HG02610 (cell line): ENCODE results near the gene CACNG6.

Experiments used
- ATAC-seq: cut with Tn5 transposase; IDR thresholded peaks from one replicate; pipeline ENCODE4 v1.9.1; 2021; ENCODE audit warnings: mild to moderate bottlenecking, moderate library complexity; ENCODE audit not compliant: unreplicated experiment

The CACNG6 gene

GRCh38 chr19:53965091-53965490, 26.3 kb upstream of the CACNG6 start:
- ATAC-seq: no peak

GRCh38 chr19:53966931-53967330, 24.5 kb upstream of the CACNG6 start:
- no peak for ATAC-seq

- no peak for ATAC-seq
These were observed 22.1 kb upstream of the CACNG6 start for GRCh38 chr19:53969366-53969765.

- no peak for ATAC-seq
These were observed 19.8 kb upstream of the CACNG6 start for GRCh38 chr19:53971673-53972072.

GRCh38 chr19:53977429-53977990, 13.9 kb upstream of the CACNG6 start:
- ATAC-seq: no peak

DNA sequence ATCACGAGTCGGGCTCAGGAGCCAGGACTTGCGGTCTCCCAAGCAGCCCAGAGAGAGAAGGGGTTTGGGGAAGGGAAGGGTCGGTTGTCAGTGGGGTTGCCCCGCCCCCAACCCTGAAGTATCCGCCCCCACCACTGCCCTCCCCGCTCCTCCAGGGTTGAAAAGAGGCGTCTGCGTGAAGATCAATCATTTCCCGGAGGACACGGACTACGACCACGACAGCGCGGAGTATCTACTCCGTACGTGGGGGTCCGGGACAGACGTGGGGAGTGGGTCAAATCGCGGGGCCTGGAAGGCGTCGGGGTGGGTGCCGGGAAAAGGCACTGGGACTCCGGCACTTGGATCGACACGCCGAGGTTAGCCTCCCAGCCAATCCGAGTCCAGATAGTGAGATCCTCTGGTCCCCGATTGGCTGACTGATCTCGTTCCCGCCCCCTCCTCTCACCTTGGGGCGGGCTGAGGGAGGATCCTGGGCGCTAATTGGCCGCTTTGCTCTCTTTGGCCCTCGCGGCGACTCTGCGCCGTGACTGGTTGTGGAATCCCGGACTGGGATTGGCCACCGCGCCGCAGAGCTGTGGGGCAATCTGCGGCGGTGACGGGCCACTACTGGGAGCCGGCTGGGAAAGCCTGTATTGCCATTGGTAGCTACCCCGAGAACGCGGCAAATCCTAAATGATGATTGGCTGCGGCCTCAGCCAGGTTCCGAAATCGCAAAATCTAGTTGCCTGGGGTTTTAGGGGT, 13.3 kb upstream of the CACNG6 start:
- no peak for ATAC-seq

DNA sequence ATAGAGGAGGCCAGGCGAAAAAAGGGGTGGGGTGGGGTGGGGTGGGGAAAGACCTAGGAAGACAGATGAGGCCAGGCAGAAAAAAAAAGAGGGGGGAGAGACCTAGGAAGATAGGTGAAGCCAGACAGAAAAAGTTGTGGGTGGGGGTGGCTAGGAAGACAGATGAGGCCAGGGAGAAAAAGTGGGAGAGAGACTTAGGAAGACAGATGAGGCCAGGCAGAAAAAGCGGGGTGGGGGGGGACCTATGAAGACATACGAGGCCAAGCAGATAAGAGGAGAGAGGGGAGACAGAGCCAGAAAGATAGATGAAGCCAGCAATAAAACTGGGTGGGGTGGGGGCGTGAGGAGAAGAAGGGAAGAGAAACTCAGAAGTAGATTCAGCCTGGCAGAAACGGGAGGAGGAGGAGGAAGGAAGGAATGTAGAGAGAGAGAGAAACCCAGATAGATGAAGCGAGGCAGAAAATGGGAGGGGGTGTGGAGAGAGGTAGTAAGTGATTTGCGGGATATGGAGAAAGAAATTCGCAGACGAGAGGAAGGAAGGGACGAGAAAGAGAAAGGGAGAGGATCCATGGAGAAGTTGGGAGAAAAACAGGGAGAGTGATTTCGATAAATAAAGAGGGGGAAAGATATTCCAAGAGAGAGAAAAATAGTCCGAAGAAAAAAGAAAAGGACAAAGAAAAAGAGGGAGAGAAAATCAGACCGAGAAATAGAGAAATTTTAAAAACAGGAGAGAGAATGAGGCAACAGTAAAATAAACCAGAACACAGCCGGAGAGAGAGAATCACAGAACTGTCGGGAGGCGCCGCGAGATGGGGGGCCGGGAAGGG, 12.2 kb upstream of the CACNG6 start:
- ATAC-seq: no peak

DNA sequence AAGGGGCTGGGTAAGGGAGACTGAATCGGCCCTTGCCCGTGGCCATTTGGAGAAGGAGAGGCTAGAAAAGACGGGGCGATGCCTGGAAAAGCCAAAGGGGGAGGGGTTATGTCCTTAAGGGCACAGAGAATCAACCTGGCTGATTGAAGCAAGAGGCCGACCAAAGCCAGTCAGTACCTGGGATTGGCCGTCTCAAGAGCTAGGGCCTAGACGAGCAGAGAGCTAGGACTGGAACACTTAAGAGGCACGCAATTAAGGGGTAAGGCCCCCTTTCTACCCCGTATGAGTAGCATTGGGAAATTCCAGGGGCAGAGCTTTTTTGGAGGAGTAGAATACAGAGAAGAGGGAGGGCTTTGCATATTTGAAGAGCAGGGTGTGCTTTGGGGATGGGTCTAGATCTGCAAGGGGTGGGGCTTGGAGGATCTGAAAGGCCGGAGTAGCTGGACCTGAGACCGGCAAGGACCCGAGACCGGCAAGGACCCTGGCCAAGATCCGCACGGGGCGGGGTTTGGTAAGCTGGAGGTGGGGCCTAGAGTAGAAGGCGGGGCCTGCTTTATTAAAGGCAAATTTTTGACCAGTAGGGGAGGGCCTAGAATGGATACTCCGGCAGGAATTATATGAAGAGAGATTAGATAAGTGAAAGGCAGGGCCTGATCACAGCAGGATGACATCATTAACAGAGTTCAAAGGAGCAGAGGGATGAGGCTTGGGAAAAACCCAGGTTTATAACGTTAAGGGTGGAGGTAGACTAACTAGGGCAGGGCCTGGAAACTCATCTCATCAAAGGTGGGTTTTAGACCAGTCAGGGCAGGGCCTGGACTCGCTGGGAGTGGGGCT, 10.7 kb upstream of the CACNG6 start:
- no peak for ATAC-seq

GRCh38 chr19:53981376-53981951, 10.0 kb upstream of the CACNG6 start:
- ATAC-seq: no peak

- no peak for ATAC-seq
These were observed 9.4 kb upstream of the CACNG6 start for GRCh38 chr19:53982001-53982451.

- ATAC-seq: no peak
These were observed 8.8 kb upstream of the CACNG6 start for GRCh38 chr19:53982611-53983010.

- ATAC-seq: no peak
These were observed 7.8 kb upstream of the CACNG6 start for GRCh38 chr19:53983457-53984289.

DNA sequence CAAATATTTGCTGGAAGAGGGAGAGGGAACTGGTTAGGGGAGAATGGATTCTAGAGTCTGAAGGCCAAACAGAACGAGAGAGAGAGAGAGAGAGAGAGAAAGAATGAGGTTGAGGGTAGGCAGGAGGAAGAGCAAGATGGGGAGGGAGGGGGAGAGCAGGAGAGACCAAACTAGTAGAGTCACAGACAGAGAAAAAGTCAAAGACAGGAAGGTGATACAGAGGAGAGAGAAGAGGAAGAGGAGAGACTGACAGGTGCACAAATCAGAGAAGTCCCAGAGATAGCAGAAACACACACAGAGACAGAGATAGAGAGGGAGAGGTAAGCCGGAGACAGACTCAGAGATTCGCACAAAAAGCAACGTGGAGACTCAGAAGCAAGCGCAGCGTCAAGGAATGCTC, 5.6 kb upstream of the CACNG6 start:
- ATAC-seq: no peak

DNA sequence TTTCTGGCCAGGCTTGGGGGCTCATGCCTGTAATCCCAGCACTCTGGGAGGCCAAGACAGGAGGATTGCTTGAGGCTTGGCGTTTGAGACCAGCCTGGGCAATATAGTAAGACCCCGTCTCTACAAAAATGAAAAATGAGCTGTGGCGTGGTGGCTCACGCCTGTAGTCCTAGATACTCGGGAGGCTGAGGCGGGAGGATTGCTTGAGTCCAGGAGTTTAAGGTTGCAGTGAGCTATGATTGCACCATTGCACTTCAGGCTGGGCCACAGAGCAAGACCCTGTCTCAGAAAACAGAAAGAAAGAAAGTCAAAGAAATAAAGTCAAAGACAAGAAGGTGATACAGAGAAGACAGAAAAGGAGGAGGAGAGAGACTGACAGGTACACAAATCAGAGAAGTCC, 2.5 kb upstream of the CACNG6 start:
- ATAC-seq: no peak

- ATAC-seq: no peak
These were observed 1.6 kb upstream of the CACNG6 start for GRCh38 chr19:53989600-53990533.

GRCh38 chr19:53992211-53992610, 774 bp downstream of the CACNG6 start:
- ATAC-seq: no peak

DNA sequence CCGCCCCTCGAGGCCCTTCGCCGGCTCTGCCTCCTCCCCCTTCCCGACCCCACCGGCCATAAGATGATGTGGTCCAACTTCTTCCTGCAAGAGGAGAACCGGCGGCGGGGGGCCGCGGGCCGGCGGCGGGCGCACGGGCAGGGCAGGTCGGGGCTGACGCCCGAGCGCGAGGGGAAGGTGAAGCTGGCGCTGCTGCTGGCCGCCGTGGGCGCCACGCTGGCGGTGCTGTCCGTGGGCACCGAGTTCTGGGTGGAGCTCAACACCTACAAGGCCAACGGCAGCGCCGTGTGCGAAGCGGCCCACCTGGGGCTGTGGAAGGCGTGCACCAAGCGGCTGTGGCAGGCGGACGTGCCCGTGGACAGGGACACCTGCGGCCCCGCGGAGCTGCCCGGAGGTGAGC, 1.4 kb downstream of the CACNG6 start:
- ATAC-seq: no peak

DNA sequence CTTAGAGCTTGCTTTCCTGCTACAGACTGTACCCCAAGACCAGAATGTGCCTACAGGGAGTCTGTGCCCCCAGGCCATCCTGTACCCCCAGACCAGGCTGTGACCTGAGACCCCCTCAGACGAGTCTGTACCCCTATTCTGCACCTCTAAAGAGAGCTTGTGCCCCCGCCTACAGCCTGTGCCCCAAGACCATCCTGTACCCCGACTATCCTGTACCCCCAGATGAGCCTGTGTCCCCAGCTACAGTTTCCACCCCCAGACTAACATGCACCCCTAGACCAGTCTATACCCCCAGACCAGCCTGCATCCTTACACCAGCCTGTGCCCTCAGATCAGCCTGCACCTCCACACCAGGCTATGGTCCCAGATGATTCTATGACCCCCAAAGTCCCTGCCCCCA, 2.0 kb downstream of the CACNG6 start:
- no peak for ATAC-seq

DNA sequence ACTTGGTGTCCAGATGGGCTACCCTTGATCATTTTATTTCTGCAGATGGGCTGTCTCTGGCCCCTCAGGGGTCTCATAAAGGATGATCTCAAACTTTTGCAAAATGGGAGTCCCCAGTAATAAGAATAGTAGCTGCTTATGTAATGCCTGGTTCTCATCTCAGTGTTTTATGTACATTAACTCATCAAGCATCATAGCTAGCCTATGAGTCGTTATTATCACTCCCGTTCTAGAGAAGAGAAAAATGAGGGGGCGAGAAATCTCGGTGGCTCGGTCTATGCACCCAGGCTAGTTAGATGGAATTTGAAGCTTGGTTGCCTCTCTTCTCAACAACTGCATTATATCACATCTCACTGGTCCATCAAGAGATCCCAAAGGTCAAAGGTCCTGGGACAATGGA, 3.4 kb downstream of the CACNG6 start:
- ATAC-seq: no peak
